Measurements from ENCODE around the gene WTIP. TPM values are rescaled to one million over a fixed set of nuclear protein-coding genes. Genes with fewer than 3 reads are reported as not detected.

The WTIP gene
- total RNA-seq, 1 experiment from 2014 or later = 32.5 TPM

- no peak overlapping the region for H4K5ac ChIP-seq (ENCODE audit: insufficient read length, low read depth, low read length)
- no peak overlapping the region for H3K9ac ChIP-seq (ENCODE audit: extremely low read depth, insufficient read length, low read length)
- no peak overlapping the region for H2BK120ac ChIP-seq (ENCODE audit: low read depth, low read length, poor library complexity, severe bottlenecking)
- no peak overlapping the region for H3K4ac ChIP-seq (ENCODE audit: low read depth, low read length)
- no peaks in the 10 kb centered on the region for H3K4me1 ChIP-seq (ENCODE audit: insufficient read depth, low read length)
- H3K18ac ChIP-seq (ENCODE audit: insufficient read length, low read depth, low read length) = no peak overlapping the region
- no peak overlapping the region for H2AFZ ChIP-seq (ENCODE audit: low read length)
- WGBS (ENCODE audit: extremely low coverage, insufficient read length, low lambda C conversion rate) = no CpG with 5 or more reads among the region's 25 CpGs
- no peaks in the 10 kb centered on the region for H3K79me2 ChIP-seq (ENCODE audit: insufficient read depth, low read length)
- H2BK12ac ChIP-seq (ENCODE audit: insufficient read length, low read depth, low read length) = no peak overlapping the region
- Mint-ChIP-seq H3K27ac (no peak overlapping the region), H3K9me3 (no peaks in the 10 kb centered on the region), H3K4me3 (no peak overlapping the region), H3K4me1 (no peaks in the 10 kb centered on the region), H3K36me3 (ENCODE audit: insufficient read depth in 1 of 3, low read depth in 3 of 3) (peaks cover 19 to 73% (median 71%) of the 10 kb centered on the region in 3 experiments; a peak in 6 of 7 replicates), H3K27me3 (ENCODE audit: low read depth) (no peaks in the 10 kb centered on the region)
- no peak overlapping the region for H2BK15ac ChIP-seq (ENCODE audit: low read depth, low read length)
- H3K14ac ChIP-seq (ENCODE audit: insufficient read depth, low read length) = 0 out of 2 replicates have a peak overlapping the region, but pooled peaks have one; percentile 6
- no peaks in the 10 kb centered on the region for H3K9me3 ChIP-seq (ENCODE audit: control insufficient read depth, low read depth, low read length)
- H3K27ac ChIP-seq (ENCODE audit: insufficient read length, low read depth, low read length) = no peak overlapping the region
- H3K27me3 ChIP-seq (ENCODE audit: insufficient read depth, low read length) = no peaks in the 10 kb centered on the region
- no peak overlapping the region for H3T11ph ChIP-seq (ENCODE audit: low read length)
- H2AK5ac ChIP-seq (ENCODE audit: insufficient read length, low read length) = no peak overlapping the region
- H3K23ac ChIP-seq (ENCODE audit: insufficient read length, low read depth, low read length) = no peak overlapping the region
- H3K23me2 ChIP-seq (ENCODE audit: insufficient read length, low read depth, low read length, poor library complexity, severe bottlenecking) = no peaks in the 10 kb centered on the region
- no peaks in the 10 kb centered on the region for H4K20me1 ChIP-seq (ENCODE audit: control insufficient read depth, insufficient read depth, insufficient read length)
- no peak overlapping the region for H4K8ac ChIP-seq (replicated peaks; ENCODE audit: insufficient read length, low read depth, low read length)
- no peak for DNase-seq
- H3K4me2 ChIP-seq (ENCODE audit: insufficient read depth, insufficient read length, low read length) = no peak overlapping the region
- H3K79me1 ChIP-seq (ENCODE audit: insufficient read depth, low read depth, low read length, poor library complexity, severe bottlenecking) = no peaks in the 10 kb centered on the region
- H3K56ac ChIP-seq (ENCODE audit: insufficient read length, low read depth, low read length) = no peak overlapping the region
- no peak overlapping the region for H4K91ac ChIP-seq (ENCODE audit: insufficient read length, low read depth, low read length)
- no peak overlapping the region for H2BK5ac ChIP-seq (ENCODE audit: insufficient read length, low read length)
- H2BK20ac ChIP-seq (ENCODE audit: low read depth, low read length, poor library complexity, severe bottlenecking) = no peak overlapping the region
- TF ChIP-seq, protein P1, sequence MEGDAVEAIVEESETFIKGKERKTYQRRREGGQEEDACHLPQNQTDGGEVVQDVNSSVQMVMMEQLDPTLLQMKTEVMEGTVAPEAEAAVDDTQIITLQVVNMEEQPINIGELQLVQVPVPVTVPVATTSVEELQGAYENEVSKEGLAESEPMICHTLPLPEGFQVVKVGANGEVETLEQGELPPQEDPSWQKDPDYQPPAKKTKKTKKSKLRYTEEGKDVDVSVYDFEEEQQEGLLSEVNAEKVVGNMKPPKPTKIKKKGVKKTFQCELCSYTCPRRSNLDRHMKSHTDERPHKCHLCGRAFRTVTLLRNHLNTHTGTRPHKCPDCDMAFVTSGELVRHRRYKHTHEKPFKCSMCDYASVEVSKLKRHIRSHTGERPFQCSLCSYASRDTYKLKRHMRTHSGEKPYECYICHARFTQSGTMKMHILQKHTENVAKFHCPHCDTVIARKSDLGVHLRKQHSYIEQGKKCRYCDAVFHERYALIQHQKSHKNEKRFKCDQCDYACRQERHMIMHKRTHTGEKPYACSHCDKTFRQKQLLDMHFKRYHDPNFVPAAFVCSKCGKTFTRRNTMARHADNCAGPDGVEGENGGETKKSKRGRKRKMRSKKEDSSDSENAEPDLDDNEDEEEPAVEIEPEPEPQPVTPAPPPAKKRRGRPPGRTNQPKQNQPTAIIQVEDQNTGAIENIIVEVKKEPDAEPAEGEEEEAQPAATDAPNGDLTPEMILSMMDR (conservative IDR thresholded peaks at IDR 0.05) = no peak
Observed at GRCh38 chr19:34493038-34493648, 11.6 kb downstream of the WTIP start.

Data from H9 (cell line).